ENCODE results near the gene DPP10.

DNA sequence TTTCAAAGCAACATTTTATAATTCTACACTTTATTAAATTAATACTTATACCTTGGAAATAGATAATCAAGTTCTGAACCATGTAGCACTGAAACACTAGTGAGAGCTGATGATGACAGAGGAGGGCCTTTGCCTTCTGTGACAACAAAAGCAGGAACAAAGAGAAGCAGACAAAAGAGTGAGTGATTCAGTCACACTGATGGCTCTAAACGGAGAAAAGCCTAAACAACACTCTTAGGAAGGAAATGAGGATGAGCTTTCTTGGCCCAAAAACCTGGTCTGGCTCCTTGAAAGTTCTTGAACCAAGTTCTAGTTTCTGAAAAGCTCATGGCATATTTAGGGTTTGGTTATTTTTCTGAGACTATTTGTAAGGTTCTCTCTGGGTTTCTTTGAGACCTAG is 271.9 kb downstream of the DPP10 start:
- TF ChIP-seq POLR2AphosphoS5 (IDR thresholded peaks at IDR 0.05; ENCODE audit: low read depth, low read length): no peak
- no peak for TF ChIP-seq REST (IDR thresholded peaks at IDR 0.05; ENCODE audit: insufficient read depth in 1 of 2, low read depth in 2 of 2, low read length in 2 of 2)
- no peak for TF ChIP-seq TAF1 (IDR thresholded peaks at IDR 0.05; ENCODE audit: borderline replicate concordance, insufficient read depth, low read length)
- TF ChIP-seq SIN3A (IDR thresholded peaks at IDR 0.05; ENCODE audit: borderline replicate concordance, insufficient read depth, low read length): no peak
